ENCODE measurements around the gene GMDS.
"Not testable (repeated sequence)": the region's sequence is repeated elsewhere in the genome, so short reads cannot be mapped to it uniquely, and the experiment has no call there.

The GMDS gene

DNA sequence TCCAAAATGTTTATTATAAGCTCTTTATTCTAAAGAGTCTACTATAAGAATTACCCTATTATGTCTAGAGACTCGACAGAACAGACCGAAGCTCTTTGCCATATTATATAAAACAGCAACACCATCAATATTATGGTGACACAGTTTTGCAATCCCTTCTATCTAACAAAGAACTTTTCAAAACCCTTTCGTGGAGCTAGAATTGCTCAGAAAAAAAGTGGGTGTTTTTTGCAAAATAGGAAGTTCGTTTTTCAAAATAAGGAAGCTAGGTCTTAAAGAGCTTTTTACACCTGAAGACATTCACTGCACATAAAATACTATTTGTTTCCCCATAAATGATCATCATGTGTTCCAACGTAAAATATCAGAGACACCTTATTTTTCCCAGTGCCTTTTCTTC, 395.7 kb downstream of the GMDS start:
- H4K20me1 ChIP-seq (ENCODE audit: insufficient read depth, low read length, poor library complexity, severe bottlenecking) = no peaks in the 10 kb centered on the region
- H3K27me3 ChIP-seq (ENCODE audit: insufficient read depth, low read length, poor library complexity, severe bottlenecking) = no peaks in the 10 kb centered on the region
- no peaks in the 10 kb centered on the region; the same call in 1 of the 2 replicates for H3K9me3 ChIP-seq (ENCODE audit: insufficient read depth, low read depth, low read length)
- no peaks in the 10 kb centered on the region for H3K36me3 ChIP-seq (ENCODE audit: insufficient read depth, low read length)
- H3K4me3 ChIP-seq (ENCODE audit: low read length, poor library complexity, severe bottlenecking) = no peak overlapping the region
- H3K79me2 ChIP-seq (ENCODE audit: insufficient read depth, low read length) = no peaks in the 10 kb centered on the region
- no peaks in the 10 kb centered on the region for H3K9me2 ChIP-seq (replicated peaks; ENCODE audit: low read depth, low read length)
- H3K4me1 ChIP-seq (ENCODE audit: insufficient read depth, low read length, poor library complexity, severe bottlenecking) = peaks cover 48% of the 10 kb centered on the region
- no peak for TF ChIP-seq EZH2phosphoT487 (IDR thresholded peaks at IDR 0.05; ENCODE audit: borderline replicate concordance)
- TF ChIP-seq, protein P1, sequence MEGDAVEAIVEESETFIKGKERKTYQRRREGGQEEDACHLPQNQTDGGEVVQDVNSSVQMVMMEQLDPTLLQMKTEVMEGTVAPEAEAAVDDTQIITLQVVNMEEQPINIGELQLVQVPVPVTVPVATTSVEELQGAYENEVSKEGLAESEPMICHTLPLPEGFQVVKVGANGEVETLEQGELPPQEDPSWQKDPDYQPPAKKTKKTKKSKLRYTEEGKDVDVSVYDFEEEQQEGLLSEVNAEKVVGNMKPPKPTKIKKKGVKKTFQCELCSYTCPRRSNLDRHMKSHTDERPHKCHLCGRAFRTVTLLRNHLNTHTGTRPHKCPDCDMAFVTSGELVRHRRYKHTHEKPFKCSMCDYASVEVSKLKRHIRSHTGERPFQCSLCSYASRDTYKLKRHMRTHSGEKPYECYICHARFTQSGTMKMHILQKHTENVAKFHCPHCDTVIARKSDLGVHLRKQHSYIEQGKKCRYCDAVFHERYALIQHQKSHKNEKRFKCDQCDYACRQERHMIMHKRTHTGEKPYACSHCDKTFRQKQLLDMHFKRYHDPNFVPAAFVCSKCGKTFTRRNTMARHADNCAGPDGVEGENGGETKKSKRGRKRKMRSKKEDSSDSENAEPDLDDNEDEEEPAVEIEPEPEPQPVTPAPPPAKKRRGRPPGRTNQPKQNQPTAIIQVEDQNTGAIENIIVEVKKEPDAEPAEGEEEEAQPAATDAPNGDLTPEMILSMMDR (conservative IDR thresholded peaks at IDR 0.05; ENCODE audit: low read length) = no peak
- H3K9ac ChIP-seq (ENCODE audit: low read depth, low read length, poor library complexity, severe bottlenecking) = peak overlapping the region; percentile 15
- H3K4me2 ChIP-seq (ENCODE audit: low read depth, low read length, poor library complexity, severe bottlenecking) = no peak overlapping the region
- no peaks in the 10 kb centered on the region for H3F3A ChIP-seq (ENCODE audit: low read depth)
- no peak overlapping the region for H2AFZ ChIP-seq (ENCODE audit: low read length)

DNA sequence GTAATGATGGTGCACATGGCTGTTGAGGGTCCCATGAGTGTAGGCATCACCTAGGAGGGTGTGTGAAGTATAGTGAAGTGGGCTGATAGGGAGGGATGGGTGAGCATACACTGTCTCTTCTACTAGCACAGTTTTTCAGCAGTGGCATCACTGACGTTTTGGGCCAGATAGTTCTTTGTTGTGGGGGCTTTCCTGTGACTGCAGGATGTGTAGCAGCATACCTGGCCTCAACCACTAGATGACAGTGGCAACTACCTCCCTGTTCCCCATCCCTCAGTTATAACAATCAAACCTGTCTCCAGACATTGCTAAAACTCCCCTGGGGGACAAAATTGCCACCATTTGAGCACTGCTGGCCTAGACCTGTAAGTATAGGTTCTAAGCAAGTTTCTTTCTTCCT, 396.7 kb downstream of the GMDS start:
- H3K79me2 ChIP-seq (ENCODE audit: insufficient read depth, low read length) = no peaks in the 10 kb centered on the region

DNA sequence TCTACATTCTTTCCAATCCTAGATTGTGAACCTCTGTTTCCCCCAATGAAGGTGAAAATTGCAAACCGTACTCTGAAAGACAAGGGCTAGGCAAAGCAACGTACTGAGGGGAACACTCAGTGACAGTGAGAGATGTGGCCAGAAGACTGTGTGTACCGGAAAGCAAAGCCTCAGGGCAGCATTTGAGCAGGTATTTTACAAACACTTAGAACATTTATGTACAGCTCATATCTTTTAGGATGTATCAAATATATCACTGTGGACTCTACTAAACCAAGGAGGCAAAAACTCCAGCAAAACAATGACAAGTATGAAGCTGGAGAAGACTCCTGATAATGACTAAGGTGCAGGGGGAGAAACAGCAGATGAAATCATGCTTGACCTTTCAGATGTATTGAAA, 398.8 kb downstream of the GMDS start:
- TF ChIP-seq EZH2phosphoT487 (IDR thresholded peaks at IDR 0.05; ENCODE audit: borderline replicate concordance) = no peak
- TF ChIP-seq, protein P1 (conservative IDR thresholded peaks at IDR 0.05; ENCODE audit: low read length) = no peak
- H3K9me2 ChIP-seq (replicated peaks; ENCODE audit: low read depth, low read length) = no peaks in the 10 kb centered on the region
- no peak overlapping the region for H2AFZ ChIP-seq (ENCODE audit: low read length)
- H3K36me3 ChIP-seq (ENCODE audit: insufficient read depth, low read length) = no peaks in the 10 kb centered on the region
- no peak overlapping the region for H3K4me3 ChIP-seq (ENCODE audit: low read length, poor library complexity, severe bottlenecking)
- H3K9me3 ChIP-seq (ENCODE audit: insufficient read depth, low read depth, low read length) = no peaks in the 10 kb centered on the region; the same call in 1 of the 2 replicates
- H4K20me1 ChIP-seq (ENCODE audit: insufficient read depth, low read length, poor library complexity, severe bottlenecking) = no peaks in the 10 kb centered on the region
- no peaks in the 10 kb centered on the region for H3K79me2 ChIP-seq (ENCODE audit: insufficient read depth, low read length)
- no peaks in the 10 kb centered on the region for H3K27me3 ChIP-seq (ENCODE audit: insufficient read depth, low read length, poor library complexity, severe bottlenecking)
- peaks cover 27% of the 10 kb centered on the region for H3K4me1 ChIP-seq (ENCODE audit: insufficient read depth, low read length, poor library complexity, severe bottlenecking)
- no peak overlapping the region for H3K4me2 ChIP-seq (ENCODE audit: low read depth, low read length, poor library complexity, severe bottlenecking)
- no peaks in the 10 kb centered on the region for H3F3A ChIP-seq (ENCODE audit: low read depth)
- no peak overlapping the region for H3K9ac ChIP-seq (ENCODE audit: low read depth, low read length, poor library complexity, severe bottlenecking)

More for the DNA sequence above, 396.7 kb downstream of the GMDS start:
- Histone ChIP-seq H3K36me3 (ENCODE audit: insufficient read depth, low read length) (no peaks in the 10 kb centered on the region), H3K9me3 (ENCODE audit: insufficient read depth, low read depth, low read length) (no peaks in the 10 kb centered on the region; the same call in 1 of the 2 replicates), H3K4me2 (ENCODE audit: low read depth, low read length, poor library complexity, severe bottlenecking) (no peak overlapping the region), H4K20me1 (ENCODE audit: insufficient read depth, low read length, poor library complexity, severe bottlenecking) (no peaks in the 10 kb centered on the region), H2AFZ (ENCODE audit: low read length) (no peak overlapping the region), H3K4me1 (ENCODE audit: insufficient read depth, low read length, poor library complexity, severe bottlenecking) (peaks cover 39% of the 10 kb centered on the region), H3K4me3 (ENCODE audit: low read length, poor library complexity, severe bottlenecking) (no peak overlapping the region), H3F3A (ENCODE audit: low read depth) (no peaks in the 10 kb centered on the region), H3K9me2 (replicated peaks; ENCODE audit: low read depth, low read length) (no peaks in the 10 kb centered on the region), H3K27me3 (ENCODE audit: insufficient read depth, low read length, poor library complexity, severe bottlenecking) (no peaks in the 10 kb centered on the region), H3K9ac (ENCODE audit: low read depth, low read length, poor library complexity, severe bottlenecking) (no peak overlapping the region)
- TF ChIP-seq, protein P1 (conservative IDR thresholded peaks at IDR 0.05; ENCODE audit: low read length) = peak; percentile 42
- no peak for TF ChIP-seq EZH2phosphoT487 (IDR thresholded peaks at IDR 0.05; ENCODE audit: borderline replicate concordance)

DNA sequence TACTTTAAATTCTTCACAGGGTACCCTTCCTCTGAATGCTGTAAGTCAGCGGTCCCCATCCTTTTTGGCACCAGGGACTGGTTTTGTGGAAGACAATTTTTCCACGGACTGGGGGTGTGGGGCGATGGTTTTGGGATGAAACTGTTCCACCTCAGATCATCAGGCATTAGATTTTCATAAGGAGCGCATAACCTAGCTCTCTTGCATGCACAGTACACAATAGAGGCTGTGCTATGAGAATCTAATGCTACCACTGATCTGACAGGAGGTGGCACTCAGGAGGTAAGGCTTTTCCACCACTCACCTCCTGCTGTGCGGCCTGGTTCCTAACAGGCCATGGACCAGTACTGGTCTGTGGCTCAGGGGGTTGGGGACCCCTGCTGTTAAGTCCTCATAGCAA, 399.9 kb downstream of the GMDS start:
- not testable (repeated sequence) for H3K79me2 ChIP-seq (ENCODE audit: insufficient read depth, low read length); H3K27me3 ChIP-seq (ENCODE audit: insufficient read depth, low read length, poor library complexity, severe bottlenecking); H3K36me3 ChIP-seq (ENCODE audit: insufficient read depth, low read length); H3K9ac ChIP-seq (ENCODE audit: low read depth, low read length, poor library complexity, severe bottlenecking); H4K20me1 ChIP-seq (ENCODE audit: insufficient read depth, low read length, poor library complexity, severe bottlenecking); H3K9me2 ChIP-seq (replicated peaks; ENCODE audit: low read depth, low read length); H3K4me3 ChIP-seq (ENCODE audit: low read length, poor library complexity, severe bottlenecking); H3K9me3 ChIP-seq (ENCODE audit: insufficient read depth, low read depth, low read length); H3K4me2 ChIP-seq (ENCODE audit: low read depth, low read length, poor library complexity, severe bottlenecking); H3F3A ChIP-seq (ENCODE audit: low read depth); H2AFZ ChIP-seq (ENCODE audit: low read length)
- H3K4me1 ChIP-seq (ENCODE audit: insufficient read depth, low read length, poor library complexity, severe bottlenecking) = peaks cover 18% of the 10 kb centered on the region

All from Loucy (cell line).